ENCODE measurements around the gene JMJD6.
"Not testable (repeated sequence)": the region's sequence is repeated elsewhere in the genome, so short reads cannot be mapped to it uniquely, and the experiment has no call there.

JMJD6 gene

DNA sequence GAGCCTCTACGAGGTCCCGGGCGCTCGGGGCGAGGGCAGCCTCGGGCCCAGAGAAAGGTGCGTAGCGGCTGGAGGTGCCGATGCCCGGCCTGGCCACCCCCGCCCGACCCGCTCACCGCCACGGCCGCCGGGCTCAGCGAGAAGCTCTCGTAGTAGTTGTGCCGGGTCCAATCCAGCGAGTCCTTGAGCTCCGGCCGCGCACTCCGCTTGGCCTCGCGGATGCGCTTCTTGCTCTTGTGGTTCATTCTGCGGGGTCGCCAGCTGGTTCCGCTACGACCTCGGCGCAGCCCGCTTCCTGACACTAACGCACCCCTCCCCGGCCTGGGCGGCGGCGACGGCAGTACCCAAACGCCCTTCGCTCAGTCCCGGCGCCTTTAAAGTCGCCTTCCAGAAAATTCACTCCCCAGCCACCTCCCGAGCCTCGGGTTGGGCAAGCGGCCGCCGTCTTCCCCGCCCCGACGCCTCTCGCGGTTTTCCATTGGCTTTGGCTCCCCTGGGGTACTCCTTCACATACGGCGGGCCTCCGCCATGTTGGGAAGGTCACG lies at the start of gene JMJD6:
Gene JMJD6 (minus strand): TSS at position 376 of the 545 bp plus-strand sequence. CDS start 131 bp downstream, at position 245.
- DNase-seq, result peak; percentile 96

DNA sequence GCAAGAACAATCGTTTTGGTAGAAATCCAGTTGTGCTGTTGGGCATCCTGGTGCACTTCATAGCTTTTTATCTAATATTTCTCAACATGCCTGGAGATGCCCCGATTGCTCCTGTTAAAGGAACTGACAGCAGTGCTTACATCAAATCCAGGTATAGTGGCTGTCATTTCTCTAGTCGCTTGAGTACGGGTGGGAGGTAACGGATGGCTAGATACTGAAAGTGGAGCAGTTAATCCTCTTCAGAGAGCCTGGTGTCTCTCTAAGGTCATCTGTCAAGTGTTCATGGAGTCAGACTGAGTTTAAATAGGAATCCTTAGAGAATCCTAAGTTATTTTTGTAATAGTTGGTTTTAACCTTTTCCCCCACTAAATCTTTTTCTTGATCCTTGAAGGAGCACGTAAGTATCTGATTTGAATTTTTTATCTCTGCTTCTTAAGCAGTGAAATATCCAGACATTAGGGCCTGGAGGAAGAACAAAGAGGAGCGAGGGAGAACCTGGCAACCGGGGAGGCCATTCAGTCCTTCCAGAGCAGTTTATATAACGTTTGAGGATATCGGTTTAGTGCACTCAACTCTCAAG lies 48.7 kb upstream of the JMJD6 start:
- no peak for DNase-seq

DNA sequence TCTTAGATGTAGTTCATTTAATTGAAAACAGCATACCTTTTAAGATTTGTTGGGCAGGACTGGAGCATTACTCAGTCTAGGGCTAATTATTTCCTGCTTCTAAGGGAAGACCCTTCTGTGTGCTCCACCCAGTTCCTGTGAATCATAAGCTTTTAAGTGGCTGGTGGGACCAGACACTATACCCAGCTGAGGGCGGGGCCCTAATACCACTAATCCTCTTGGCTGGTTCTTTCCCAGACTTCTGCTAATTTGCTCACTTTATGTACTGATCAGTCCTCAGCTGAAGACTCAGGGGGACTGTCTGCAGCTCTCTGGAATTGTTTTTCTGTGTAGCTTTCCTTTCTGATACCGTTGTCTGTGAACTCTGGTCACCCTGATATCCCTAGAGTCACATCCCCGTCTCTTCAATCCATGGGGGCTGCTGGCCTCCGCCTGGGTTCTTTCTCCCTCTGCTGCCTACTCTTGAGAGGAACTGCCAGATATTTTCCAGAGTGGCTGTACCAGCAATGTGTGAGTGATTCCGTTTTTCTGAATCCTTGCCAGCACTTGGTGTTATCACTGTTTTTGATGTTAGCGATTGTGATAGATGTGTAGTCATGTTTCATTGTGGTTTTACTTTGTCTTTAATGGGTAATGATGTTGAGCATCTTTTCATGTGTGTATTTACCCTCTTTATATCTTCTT lies 46.6 kb upstream of the JMJD6 start:
- peak; percentile 42 for DNase-seq

DNA sequence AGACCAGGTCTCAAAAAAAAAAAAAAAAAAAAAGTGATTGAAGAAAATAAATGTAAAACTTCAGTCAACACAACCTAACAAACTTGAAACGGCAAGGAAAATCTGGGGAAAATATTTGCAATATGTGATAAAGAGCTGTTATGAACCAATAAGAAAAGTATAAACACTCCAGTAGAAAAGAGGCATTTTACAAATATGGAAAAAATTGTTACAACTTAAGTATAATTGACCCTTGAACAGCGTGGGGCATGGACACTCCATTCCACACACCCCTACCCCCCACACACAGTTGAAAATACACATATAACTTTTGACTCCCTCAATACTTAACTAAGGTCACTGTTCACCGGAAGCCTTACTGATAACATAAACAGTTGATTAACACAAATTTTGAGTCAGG lies 32.2 kb upstream of the JMJD6 start:
- no peak for DNase-seq

DNA sequence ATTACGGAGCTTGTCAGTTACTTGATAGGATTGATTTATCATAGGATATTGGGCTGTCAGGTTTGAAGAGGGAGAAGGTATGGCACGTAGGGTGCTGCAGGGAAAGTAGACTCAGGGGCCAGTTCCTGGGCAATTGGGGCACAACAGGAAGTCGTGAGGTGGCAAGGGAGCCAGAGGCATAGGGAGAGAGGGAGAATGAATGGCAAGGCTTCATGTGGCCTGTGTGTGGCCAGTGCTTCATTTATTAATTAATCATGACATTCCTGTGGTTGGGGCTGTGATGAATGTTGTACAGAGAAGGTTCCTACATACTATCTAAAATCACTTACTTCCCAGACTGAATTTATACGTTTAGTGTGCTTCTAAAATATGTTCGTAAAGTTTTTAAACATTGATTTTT lies 30.9 kb upstream of the JMJD6 start:
- DNase-seq, result no peak

DNA sequence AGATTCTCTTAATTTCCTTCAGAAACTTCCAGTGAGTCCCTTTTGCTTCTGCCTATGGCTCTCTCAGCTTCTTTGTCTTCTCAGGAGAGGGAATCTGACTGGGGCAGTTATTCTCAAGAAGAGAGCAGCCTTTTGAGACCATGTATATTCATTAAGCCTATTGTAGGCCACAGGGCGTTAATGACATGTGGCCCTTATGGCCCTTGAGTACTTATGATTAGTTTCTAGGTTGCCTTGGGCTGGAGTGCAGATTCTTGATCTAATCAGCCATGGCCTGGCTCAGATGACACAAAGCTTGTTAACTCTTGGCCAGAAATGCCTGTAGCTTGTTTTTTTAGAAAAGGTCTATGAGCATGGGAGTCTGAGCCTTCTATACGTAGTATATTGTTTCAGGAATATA lies 28.9 kb upstream of the JMJD6 start:
- no peak for DNase-seq

DNA sequence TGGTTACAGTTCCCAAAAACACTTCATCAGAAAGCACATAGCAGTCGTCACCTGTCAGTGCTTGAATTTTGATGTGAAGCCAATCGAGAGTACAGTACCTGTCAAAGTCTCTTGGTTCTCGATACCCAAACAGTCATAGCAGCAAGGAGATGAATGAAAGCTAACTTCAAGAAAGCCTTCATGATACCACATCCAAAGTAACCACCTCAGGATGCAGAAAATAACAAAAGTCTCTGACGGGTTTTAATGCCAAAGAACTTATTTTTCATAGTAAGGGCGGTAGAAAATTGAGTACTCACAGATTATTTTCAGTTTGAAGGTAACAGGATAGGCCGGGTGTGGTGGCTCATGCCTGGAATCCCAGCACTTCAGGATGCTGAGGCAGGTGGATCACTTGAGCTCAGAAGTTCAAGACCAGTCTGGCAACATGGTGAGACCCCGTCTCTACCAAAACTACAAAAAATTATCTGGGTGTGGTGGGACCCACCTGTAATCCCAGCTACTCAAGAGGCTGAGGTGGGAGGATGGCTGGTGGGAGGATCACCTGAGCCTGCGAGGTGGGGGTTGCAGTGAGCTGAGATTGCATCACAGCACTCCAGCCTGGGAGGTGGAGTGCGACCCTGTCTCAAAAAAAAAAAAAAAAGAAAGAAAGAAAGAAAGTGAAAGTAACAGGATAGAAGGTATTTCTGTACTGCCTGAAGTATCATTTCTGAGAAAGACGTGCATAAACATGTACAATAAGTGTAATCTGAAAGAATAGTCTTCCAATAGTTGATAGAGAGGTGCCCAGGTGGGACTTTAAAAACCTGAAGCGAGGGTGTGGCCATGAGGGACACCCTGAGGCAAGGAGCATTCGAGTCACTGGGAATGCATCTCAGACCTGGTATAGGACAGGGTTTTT lies 26.9 kb upstream of the JMJD6 start:
- peak; percentile 30 for DNase-seq

DNA sequence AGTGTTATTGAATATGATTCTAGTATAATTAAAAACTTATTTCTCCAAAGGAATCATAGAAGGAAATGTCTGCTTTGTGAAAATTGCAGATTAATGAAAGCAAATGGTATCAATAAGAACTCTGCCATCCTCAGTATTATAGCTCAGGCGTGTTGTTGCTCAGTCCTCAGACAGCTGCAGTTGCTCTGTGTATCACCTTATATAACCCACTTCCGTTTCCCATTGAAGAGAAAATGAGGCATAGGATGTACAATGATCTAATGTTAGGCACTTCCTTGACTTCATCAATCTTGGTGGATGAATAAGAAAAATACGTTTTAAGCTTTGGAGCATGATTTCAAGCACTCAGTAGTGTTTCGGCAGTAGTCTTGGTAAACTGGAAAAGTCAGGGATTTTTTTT lies 25.6 kb upstream of the JMJD6 start:
- no peak for DNase-seq

DNA sequence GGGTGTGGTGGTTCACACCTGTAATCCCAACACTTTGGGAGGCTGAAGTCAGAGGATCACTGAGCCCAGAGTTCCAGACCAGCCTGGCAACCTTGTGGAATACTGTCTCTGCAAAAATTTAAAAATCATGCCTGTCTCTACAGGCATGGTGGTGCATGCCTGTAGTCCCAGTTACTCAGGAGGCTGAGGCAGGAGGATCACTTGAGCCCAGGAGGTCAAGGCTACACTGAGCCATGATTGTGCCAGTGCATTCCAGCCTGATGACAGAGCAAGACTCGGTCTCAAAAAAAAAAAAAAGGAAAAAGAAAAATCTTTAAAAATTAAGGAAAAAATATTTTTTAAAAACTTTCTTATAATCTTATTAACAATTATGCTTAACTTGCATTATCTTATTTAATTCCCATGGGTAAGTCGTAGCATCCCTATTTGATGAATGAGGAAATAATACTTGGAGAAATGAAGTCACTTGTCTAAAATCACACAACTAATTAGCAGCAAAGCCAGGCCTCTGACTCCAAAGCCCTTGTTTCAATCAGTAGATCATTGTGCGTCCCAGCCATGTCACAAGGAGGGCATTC lies 25.1 kb upstream of the JMJD6 start:
- DNase-seq, result no peak

DNA sequence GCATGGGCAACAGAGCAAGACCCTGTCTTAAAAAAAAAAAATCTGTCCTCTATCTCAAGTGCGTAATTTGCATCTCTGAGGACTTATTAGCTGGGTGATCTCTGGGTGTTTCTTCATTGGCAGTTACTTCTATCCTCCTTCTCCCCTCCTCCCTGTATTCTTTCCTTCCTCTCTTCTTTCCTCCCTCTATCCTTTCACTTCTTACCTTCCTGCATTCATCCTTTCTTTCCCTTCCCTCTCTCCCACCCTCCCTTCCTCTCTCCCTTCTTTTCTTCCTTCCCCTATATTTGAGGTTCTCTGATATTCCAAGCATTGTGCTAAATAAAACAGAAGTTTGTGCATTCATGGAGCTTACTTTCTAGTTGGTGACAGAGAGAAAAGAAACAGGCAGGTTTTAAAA lies 22.3 kb upstream of the JMJD6 start:
- no peak for DNase-seq

DNA sequence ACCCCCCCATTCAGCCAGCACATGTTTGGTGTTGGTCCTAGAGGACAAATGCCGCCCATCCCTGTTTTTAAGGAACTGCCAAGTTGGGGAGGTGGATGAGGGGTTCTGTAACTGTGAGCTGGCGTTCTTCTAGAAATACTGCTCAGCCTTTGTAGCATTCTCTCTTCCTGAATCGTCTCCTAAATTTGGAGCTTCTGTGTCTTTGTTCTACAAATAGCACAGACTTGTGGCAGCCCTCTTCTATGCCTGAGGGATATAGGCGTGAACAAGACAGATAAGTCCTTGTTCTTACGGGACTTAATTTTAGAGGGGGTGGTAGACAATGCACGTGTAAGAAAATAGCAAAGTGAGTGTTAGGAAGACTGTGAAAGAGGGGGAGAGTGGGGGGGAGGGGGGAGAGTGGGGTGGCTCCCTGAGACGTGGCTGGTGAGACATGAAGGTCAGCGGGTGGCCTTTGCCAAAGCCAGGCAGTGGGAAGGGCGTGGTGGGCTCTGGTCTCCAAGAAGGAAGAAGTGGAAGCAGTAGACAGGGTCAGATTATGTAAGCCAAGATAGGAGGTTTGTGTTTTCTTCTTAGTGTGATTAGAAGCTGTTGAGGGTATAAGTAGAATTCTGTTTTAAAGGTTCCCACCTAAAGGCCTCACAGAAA lies 21.4 kb upstream of the JMJD6 start:
- no peak for DNase-seq

DNA sequence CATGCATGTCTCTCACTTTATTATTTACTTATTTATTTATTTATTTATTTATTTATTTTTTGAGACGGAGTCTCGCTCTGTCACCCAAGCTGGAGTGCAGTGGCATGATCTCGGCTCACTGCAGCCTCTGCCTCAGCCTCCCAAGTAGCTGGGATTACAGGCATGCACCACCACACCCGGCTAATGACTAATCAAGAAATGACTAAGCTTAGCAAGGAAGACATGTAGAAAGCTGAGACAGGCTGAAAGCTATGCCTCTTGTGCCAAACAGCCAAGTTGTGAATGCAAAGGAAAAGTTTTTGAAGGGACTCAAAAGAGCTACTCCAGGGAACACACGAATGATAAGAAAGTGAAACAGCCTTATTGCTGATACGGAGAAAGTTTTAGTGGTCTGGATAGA lies 19.4 kb upstream of the JMJD6 start:
- DNase-seq, result not testable (repeated sequence)

DNA sequence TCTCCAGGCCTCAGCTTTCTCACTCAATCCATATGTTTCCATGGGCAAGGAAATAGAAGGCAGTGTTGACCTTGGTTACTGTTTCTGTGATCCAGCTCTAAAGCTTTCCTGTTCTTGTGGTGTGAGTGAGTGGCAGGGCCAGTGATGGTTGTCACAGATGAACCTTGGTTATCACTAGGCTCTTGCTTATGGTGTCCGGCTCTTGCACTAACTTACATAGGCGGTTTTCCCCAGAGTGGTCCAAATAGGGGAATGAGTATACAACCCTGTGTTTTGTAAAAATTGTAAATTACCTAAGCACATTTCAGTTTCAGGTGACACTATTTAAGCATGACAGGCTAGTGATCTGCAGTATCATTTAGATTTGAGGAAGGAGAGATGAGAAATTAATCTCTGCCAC lies 18.3 kb upstream of the JMJD6 start:
- no peak for DNase-seq

DNA sequence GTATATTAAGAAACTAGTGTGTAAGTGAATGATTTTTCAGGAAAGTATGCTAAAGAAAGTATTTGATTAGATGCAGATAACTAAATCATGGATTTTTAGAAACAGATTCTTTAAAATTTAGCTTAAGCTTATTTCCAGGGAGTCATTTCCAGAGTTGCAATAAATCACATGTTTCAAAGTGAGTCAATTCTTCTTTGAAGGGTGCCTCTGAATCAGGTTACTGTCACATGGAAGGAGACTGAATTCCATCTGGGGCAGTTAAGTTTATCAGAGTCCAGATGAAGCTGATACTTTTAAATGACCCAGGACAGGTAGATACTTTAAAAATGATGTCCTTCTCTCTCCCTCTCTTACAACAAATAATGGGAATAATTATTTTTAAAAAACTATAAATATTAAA lies 16.6 kb upstream of the JMJD6 start:
- DNase-seq, result no peak

DNA sequence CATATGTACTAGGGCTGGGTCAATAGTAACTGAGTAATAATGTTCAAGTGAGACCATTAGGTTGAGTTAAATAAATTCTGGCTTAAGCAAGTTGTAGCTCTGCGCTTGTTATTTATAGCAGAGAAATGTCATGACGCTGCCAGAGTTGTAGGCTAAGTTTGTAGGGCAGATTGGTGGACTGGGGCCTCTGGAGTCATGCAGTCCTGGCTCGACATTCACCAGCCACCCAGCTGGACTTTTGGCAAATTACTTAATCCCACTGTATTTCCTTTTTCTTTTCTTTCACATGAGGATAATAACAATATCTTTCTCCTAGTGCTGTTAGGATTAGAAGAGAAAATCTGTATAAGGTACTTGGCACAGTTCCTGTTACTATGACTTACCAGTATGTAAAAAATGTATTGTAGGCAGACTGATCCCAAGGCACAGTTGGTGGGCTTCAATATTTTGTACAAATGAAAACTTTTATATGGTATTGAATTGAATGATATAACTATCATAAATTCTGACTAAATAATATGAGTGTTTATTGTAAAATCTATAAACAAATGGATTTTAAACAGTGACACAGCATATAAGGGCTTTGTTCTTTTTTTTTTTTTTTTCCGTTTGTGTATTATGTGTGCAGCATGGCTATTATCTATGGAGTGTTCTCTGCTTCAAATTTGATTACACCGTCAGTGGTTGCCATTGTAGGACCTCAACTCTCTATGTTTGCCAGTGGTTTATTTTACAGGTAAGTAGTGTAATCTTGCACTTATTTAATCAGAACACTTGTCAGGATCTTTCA lies 14.1 kb upstream of the JMJD6 start:
- DNase-seq, result no peak

DNA sequence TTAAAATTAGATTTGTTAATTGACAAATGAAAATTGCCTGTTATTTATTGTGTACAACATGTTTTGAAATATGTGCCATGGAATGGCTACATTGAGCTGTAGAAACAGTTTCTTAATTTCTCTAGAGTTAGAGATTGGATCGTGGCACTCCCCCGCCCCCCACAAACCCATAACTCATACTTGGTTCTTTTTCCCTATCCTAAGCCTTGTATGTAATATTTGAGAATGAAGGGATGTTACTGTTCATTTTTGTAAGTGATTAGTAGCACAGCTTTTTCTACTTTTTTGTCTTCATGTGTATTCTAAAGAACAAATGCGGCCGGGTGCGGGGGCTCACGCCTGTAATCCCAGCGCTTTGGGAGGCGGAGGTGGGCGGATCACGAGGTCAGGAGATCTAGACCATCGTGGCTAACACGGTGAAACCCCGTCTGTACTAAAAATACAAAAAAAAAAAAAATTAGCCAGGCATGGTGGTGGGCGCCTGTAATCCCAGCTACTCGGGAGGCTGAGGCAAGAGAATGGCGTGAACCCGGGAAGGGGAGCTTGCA lies 13.2 kb upstream of the JMJD6 start:
- not testable (repeated sequence) for DNase-seq

DNA sequence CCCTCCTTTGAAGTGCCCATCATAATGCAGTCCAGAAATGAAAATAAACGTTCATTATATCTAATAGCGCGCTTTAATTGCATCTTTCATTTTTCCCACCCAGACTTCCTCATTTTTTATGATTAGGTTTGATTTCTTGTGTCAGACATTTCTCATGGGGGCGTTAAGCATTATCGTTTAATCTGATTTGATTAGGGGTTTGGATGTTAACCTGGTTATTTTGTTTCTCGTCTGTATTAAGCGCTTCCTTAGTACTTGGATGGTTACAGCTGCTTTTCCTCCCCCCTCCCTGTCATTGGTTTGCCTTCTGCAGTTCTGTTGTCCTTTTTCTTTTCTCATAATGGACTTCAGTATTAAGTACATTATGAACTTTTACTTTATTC lies 12.1 kb upstream of the JMJD6 start:
- no peak for DNase-seq

DNA sequence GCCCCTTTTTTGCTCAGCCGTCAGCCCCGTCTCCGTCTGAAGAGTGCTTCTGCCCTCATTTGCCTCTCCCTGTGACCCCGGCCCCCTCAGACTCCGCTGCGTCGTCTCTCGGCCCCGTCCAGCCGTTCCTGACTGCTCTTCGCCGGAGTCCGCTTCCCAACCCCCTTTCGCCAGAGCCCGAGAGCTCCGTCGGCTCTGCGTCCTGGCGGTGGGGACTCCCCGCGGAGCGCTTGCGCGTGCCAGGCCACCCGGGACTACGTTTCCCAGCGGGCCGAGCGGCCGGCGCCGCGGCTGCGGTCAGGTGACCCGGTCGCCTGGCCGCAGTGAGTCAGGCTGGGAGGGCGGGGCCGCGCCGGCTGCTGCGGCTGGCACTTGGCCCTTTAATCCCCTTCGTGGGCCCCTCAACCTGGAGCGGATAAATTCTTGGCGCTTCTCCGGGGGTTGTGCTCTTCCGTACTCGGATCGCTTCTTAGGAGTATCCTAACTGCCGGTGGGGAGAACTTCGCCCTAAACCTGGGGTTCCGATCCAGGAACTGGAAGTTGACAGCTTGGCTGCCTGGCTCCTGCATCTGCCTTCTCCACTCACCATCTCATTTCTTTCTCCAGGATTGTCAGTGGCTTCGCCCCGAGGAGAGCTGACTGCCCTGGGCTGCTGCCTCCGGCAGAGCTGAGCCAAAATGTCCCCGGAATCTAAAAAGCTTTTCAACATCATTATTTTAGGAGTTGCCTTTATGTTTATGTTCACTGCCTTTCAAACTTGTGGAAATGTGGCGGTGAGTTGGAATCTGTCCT lies 11.5 kb upstream of the JMJD6 start, which contains the start of gene MFSD11:
Gene MFSD11 (plus strand): TSS at position 444 of the 792 bp plus-strand sequence. CDS start 234 bp downstream, at position 678.
- DNase-seq, result peak; percentile 92

DNA sequence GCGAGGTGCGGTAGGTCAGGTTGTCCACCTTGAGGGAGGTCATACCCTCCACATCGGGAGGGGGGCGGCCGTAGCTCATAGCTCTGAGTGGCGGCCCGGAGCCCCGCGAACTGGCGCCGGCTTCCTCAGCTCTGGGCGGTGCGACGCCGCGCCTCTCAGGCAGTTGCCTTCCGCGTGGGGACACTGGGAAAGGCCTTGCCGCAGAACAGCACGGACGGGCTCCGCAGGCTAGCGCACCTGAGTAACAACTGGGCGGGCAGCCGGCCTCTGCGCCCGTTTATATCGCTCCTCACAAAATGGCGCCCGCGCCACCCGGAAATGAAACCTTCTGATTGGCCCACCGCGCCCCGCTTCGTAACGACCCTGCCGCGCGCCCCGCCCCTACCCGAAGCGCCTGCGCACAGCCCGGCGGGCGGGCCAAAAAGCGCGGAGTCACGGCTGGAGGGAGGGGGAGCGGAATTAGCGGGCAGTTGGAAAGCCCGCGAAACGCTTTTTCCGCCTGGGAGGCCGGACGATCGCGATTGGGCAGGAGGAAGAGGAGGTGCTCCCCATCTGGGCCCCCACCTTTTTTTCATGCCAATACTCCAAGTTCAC lies 10.8 kb upstream of the JMJD6 start, which contains the start of gene SRSF2:
Gene SRSF2 (minus strand): TSS at position 250 of the 594 bp plus-strand sequence. CDS start 171 bp downstream, at position 79.
- DNase-seq, result peak; percentile 99
